ENCODE data around the gene TMCC3.
A peak's percentile ranks its signal among the peaks of the same experiment; 100 is the strongest.
"Not testable (repeated sequence)": the region's sequence is repeated elsewhere in the genome, so short reads cannot be mapped to it uniquely, and the experiment has no call there.

TMCC3 gene

DNA sequence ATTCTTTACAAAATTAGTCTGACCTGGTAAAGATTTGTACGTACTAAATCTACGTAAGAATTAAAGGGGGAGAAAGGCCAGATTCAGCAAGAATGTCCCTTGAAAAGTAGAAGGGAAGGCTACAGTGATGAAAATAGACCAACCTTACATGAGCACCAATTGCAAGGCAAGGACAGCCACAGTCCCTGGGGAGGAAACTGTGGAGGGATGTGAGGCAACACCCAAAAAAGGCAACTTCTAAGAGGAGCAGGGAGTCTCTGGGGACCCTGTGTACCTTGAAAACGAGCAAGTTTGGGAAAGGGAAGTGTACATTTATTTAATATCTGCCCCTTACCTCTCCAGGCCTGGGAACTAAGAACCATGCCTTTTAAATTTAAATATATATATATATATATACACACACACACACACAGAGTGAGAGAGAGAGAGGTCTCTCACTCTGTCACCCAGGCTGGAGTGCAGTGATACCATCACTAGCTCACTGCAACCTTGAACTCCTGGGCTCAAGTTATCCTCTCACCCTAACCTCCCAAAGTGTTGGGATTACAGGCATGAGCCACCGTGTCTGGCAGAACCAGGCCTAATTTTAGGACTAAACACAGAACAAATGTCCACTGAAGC is 56.4 kb downstream of the TMCC3 start:
- H3K4me3 Mint-ChIP-seq: no peak overlapping the region
- H3K27ac Mint-ChIP-seq: no peak overlapping the region
- DNase-seq (no peak), ATAC-seq (replicated peaks) (peak; percentile 54 to 63)
- H3K4me1 Mint-ChIP-seq: peaks cover 13 to 24% of the 10 kb centered on the region in 2 donors
- no peaks in the 10 kb centered on the region for H3K27me3 Mint-ChIP-seq
- no peaks in the 10 kb centered on the region for H3K9me3 Mint-ChIP-seq
- H3K36me3 Mint-ChIP-seq: peaks cover 8 to 15% of the 10 kb centered on the region in 2 donors

DNA sequence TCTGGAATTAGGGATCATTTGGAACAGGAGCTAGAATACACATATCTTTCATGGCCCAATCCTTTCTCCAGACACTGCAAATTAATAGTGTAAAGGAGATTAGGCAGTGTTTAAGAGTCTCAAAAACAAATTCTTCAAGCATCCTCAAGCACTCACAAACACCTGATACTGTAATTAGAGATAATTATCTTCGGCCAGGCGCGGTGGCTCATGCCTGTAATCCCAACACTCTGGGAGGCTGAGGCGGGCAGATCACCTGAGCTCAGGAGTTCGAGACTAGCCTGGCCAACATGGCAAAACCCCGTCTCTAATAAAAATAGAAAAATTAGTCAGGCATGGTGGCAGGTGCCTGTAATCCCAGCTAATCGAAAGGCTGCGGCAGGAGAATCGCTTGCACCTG is 57.6 kb downstream of the TMCC3 start:
- H3K27me3 Mint-ChIP-seq; ATAC-seq (replicated peaks); H3K9me3 Mint-ChIP-seq; H3K27ac Mint-ChIP-seq; H3K4me3 Mint-ChIP-seq; DNase-seq: not testable (repeated sequence)
- H3K36me3 Mint-ChIP-seq: peaks cover 12 to 13% of the 10 kb centered on the region in 2 donors
- H3K4me1 Mint-ChIP-seq: peaks cover 13 to 29% of the 10 kb centered on the region in 2 donors

DNA sequence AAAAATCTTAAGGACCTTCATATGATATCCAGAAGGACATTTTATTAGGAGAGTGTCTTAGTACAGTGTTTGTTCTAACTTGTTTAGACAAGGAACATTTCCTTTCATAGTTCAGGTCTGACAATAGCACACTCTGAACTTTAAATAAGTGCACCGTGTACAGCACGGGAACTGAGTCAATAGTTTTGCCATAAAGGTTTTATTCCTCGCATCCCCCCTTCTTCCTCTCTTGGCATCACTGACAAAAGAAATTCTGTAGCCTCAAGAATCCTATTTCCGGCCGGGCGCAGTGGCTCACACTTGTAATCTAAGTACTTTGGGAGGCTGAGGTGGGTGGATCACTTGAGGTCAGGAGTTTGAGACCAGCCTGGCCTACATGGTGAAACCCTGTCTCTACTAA is 58.3 kb downstream of the TMCC3 start:
- DNase-seq (no peak), ATAC-seq (replicated peaks) (no peak)
- H3K36me3 Mint-ChIP-seq: peaks cover 12 to 14% of the 10 kb centered on the region in 2 donors
- no peak overlapping the region for H3K27ac Mint-ChIP-seq
- no peaks in the 10 kb centered on the region for H3K9me3 Mint-ChIP-seq
- H3K4me3 Mint-ChIP-seq: no peak overlapping the region
- H3K4me1 Mint-ChIP-seq: peaks cover 13 to 29% of the 10 kb centered on the region in 2 donors
- no peaks in the 10 kb centered on the region for H3K27me3 Mint-ChIP-seq

DNA sequence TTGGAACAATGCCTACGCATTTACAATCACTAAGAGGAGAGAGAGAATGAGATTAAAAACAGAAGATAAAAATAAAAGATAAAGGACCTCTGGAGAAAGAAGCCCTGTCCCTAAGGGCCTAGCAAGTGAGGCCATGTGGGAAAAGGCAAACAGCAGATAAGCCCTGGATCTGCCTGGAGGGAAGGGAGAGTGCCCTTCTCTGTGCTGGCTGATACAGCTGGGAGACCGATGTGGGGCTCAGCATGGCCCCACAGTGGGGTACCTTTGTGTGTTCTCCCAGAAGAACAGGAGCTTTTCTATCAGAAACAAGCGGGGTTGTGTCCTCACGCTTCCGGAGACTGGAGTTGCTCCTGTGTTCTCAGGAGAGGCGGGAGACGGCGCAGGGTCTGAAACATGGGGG is 59.9 kb downstream of the TMCC3 start:
- no peak for ATAC-seq (replicated peaks)

DNA sequence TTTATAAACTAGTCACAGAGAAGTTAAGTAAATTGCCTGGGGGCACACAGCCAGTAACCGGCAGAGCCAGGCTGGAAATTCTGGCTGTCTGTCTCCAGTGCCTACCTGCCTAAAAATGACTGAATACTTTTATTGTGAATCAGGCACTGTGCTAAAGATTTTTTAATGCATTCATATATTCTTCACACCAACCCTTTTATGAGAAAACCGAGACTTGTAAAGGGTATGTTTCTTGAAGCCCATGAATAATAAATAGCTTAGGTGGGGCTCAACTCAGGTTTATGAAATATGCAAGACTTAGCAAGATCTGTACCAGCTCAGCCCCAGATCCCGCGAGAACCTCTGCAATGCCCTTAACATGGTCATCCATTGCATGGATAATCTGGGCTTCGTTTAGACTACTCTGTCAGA is 60.8 kb downstream of the TMCC3 start:
- ATAC-seq (replicated peaks) (no peak), DNase-seq (no peak)
- peaks cover 11 to 29% of the 10 kb centered on the region in 2 donors for H3K4me1 Mint-ChIP-seq
- no peaks in the 10 kb centered on the region for H3K9me3 Mint-ChIP-seq
- no peak overlapping the region for H3K27ac Mint-ChIP-seq
- no peak overlapping the region for H3K4me3 Mint-ChIP-seq
- peaks cover 11 to 20% of the 10 kb centered on the region in 2 donors for H3K36me3 Mint-ChIP-seq
- H3K27me3 Mint-ChIP-seq: no peaks in the 10 kb centered on the region

More for the DNA sequence above, 59.9 kb downstream of the TMCC3 start:
- DNase-seq: no peak
- H3K4me1 Mint-ChIP-seq: peaks cover 16 to 35% of the 10 kb centered on the region in 2 donors
- no peaks in the 10 kb centered on the region for H3K9me3 Mint-ChIP-seq
- H3K27me3 Mint-ChIP-seq: no peaks in the 10 kb centered on the region
- no peak overlapping the region for H3K27ac Mint-ChIP-seq
- no peak overlapping the region for H3K4me3 Mint-ChIP-seq
- peaks cover 11 to 20% of the 10 kb centered on the region in 2 donors for H3K36me3 Mint-ChIP-seq

DNA sequence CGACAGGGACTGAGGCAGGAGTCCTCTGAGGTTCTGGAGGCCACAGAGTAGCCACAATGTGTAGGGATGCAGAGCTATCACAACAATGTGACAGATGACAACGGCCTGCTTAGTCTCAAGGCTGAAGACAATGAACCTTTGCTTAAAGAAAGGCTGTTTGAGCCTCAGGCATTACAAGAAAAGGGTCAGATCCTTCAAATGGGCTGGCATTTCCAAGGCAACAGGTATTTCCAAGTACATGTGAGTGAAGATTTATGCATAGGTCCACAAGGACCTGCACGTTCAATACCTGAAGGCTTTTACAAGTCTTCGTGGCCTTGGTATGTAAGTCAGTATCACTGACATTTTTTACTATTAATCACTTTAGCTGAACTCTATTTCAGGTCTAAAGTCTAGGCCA is 62.0 kb downstream of the TMCC3 start:
- Mint-ChIP-seq H3K4me1 (peaks cover 3 to 16% of the 10 kb centered on the region in 2 donors), H3K27ac (peak overlapping the region; percentile 56), H3K9me3 (no peaks in the 10 kb centered on the region), H3K36me3 (peaks cover 11 to 20% of the 10 kb centered on the region in 2 donors), H3K4me3 (no peak overlapping the region), H3K27me3 (no peaks in the 10 kb centered on the region)
- no peak for ATAC-seq (replicated peaks)
- DNase-seq: no peak

DNA sequence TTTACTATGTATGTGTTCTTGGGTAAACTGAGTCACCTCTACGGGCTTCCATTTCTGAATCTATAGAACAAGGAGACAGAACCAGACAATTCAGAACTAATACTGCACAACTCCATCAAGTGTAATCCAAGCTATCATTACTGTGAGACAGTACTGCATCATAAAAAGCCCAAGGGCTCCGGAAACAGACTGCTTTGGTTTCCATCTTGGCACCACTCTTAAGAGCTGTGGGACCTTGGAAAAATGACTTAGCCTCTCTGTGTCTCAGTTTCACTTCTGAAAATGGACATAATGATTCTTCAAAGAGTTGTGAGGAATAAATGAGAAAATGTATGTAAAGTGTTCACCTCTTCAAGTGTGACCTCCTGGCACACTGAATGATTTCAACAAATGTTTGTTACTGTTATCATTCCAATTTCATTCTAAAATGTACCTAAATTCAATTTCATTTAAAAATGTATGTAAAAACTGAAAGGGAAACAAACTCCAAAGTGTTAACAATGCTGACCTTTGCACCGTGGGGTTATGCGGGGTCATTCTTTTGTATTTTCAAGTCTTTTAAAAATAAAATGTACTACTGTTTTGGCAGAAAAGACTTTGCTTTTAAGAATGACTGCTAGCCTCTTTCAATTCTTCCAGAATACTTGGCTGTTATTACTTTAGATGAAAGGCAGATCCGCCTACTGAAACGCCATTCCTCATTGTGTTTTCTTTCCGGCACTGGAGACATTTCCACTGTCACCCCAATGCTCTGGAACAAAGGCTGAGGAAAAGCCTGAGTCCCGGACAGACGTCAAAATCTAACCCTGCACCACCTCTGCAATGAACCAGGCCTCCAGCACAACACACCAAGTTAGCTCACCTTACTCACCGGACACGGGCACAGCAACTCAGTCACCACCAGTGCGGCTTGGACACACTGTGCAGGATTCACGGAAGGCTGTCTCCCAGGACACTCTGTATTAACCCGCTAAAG is 62.8 kb downstream of the TMCC3 start:
- no peaks in the 10 kb centered on the region for H3K27me3 Mint-ChIP-seq
- DNase-seq (no peak), ATAC-seq (replicated peaks) (no peak)
- H3K36me3 Mint-ChIP-seq: peaks cover 11 to 22% of the 10 kb centered on the region in 2 donors
- no peaks in the 10 kb centered on the region for H3K9me3 Mint-ChIP-seq
- no peak overlapping the region for H3K4me3 Mint-ChIP-seq
- H3K4me1 Mint-ChIP-seq: peaks cover 3 to 11% of the 10 kb centered on the region in 2 donors
- H3K27ac Mint-ChIP-seq: peak overlapping the region; percentile 56

DNA sequence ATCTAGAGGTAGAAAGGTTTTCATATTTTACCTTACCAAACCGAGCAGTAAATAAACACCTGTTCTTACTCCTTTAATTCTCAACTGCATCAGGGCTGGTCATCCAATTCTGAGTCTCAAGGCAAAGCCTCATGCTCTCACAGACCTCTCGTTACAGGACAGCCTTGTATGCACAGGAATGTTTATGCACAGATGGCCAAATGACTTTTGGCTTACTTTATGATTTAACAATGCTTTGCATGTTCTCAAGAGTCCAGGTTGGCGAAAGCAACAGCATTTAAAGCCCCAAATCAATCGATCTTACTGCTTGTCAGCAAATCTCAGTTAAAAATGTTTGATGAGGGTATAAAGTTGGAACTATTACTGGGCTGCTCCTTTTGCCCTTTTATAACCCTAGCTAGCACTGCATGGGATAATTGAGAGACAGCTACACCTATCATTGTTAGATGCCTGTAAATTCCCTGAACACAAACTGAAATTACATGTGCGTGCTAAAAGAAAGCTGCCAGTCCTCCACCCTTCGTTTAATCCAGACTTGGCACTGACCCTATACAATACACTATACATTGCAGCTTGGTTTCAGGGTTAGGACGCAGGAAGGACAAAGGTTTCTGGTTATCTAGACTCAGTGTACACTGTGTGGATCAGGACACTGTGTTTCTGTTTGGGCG is 63.6 kb downstream of the TMCC3 start:
- no peaks in the 10 kb centered on the region for H3K9me3 Mint-ChIP-seq
- H3K27me3 Mint-ChIP-seq: no peaks in the 10 kb centered on the region
- no peak for ATAC-seq (replicated peaks)
- H3K27ac Mint-ChIP-seq: no peak overlapping the region
- no peak for DNase-seq
- peaks cover 3 to 11% of the 10 kb centered on the region in 2 donors for H3K4me1 Mint-ChIP-seq
- no peak overlapping the region for H3K4me3 Mint-ChIP-seq
- H3K36me3 Mint-ChIP-seq: peaks cover 16 to 30% of the 10 kb centered on the region in 2 donors

DNA sequence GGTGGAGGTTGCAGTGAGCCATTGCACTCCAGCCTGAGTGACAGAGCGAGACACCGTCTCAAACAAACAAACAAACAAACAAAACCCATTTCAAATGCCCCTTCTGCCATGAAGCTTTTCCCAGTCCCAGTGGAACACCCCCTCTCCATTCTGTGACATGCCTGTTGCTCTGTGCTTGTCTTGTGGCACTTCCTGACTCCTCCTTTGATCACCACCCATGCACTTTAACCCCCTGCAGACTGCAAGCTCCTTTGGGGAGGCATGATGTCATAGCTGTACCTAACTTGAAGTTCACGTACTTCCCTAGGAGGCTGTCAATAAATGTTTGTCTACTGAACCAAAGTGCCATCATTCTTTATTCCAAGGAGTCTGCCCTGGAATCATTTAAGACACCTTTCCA is 64.7 kb downstream of the TMCC3 start:
- H3K9me3 Mint-ChIP-seq: no peaks in the 10 kb centered on the region
- H3K27ac Mint-ChIP-seq: no peak overlapping the region
- H3K36me3 Mint-ChIP-seq: peaks cover 17 to 30% of the 10 kb centered on the region in 2 donors
- H3K4me3 Mint-ChIP-seq: no peak overlapping the region
- H3K4me1 Mint-ChIP-seq: peaks cover 3 to 11% of the 10 kb centered on the region in 2 donors
- ATAC-seq (replicated peaks) (no peak), DNase-seq (no peak)
- H3K27me3 Mint-ChIP-seq: no peaks in the 10 kb centered on the region

DNA sequence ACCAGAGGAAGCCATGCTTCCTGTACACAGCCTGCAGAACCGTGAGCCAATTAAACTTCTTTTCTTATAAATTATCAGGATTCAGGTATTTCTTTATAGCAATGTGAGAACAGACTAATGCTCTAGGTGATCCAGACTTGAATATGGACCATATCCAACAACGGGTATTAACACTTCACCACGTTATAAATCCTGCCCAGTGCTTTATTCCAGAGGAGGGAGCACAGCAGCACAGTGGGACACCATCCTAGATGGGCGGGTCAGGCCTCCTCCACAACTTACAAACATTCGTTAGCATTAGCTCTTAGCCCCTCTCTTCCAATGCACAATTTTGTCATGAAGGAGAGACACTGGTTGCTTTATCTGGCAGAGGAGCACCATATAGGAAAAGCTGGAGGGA is 66.0 kb downstream of the TMCC3 start:
- no peak for ATAC-seq (replicated peaks)
- Mint-ChIP-seq H3K27me3 (no peaks in the 10 kb centered on the region), H3K9me3 (no peaks in the 10 kb centered on the region)

DNA sequence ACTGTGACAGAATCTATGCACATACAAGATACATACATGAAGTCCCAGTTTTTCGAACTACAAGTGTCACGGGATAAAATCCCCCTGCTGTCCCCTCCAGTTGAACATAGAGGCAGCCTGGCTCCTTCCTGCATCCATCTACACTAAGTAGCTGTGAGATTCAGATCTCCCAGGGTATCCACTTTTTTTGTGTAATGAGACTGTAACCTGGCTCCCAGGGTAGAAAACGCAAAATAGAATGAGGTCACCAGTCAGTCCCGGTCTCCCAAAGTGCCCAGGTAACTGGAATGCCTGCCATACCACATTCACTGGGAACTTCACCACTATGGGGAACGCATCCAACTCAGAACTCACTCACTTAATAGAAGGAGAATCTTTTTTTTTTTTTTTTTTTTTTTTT is 67.8 kb downstream of the TMCC3 start:
- DNase-seq (no peak), ATAC-seq (replicated peaks) (no peak)
- H3K9me3 Mint-ChIP-seq: no peaks in the 10 kb centered on the region
- H3K36me3 Mint-ChIP-seq: peaks cover 16 to 30% of the 10 kb centered on the region in 2 donors
- no peaks in the 10 kb centered on the region for H3K27me3 Mint-ChIP-seq
- no peak overlapping the region for H3K4me3 Mint-ChIP-seq
- H3K4me1 Mint-ChIP-seq: peaks cover 3 to 6% of the 10 kb centered on the region in 2 donors
- no peak overlapping the region for H3K27ac Mint-ChIP-seq

More for the DNA sequence above, 66.0 kb downstream of the TMCC3 start:
- H3K27ac Mint-ChIP-seq: no peak overlapping the region
- peaks cover 18 to 30% of the 10 kb centered on the region in 2 donors for H3K36me3 Mint-ChIP-seq
- H3K4me3 Mint-ChIP-seq: no peak overlapping the region
- DNase-seq: no peak
- peaks cover 3 to 11% of the 10 kb centered on the region in 2 donors for H3K4me1 Mint-ChIP-seq

DNA sequence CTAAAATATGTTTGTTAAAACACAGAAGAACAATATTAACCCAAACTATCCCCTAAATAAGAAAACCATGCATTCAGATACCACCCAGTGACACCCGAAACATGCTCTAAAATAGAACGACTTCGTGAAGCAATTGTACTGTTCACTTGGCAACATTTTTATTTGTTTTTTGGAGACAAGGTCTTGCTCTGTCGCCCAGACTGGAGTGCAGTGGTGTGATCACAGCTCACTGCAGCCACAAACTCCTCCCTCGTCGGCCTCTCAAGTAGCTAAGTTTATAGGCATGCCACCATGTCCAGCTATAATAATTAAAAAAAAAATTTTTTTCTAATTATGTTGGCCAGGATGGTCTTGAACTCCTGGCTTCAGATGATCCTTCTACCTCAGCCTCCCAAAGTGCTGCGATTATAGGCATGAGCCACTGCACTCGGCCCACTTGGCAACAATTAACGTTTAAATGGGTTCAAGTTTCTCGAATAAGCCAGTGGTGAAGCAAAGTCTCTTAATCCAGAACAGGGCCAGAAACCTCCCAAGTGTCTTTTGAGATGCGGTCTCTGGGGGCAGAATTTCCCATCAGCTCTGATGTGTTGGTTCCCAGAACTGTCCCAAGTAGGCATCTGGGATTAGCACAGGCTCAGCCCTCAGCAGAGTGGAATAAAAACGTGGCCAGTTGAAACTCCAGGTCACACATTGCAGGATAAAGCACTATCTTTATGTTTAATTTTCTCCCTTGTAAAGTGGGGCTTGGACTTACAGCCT is 74.5 kb downstream of the TMCC3 start:
- no peak for DNase-seq

DNA sequence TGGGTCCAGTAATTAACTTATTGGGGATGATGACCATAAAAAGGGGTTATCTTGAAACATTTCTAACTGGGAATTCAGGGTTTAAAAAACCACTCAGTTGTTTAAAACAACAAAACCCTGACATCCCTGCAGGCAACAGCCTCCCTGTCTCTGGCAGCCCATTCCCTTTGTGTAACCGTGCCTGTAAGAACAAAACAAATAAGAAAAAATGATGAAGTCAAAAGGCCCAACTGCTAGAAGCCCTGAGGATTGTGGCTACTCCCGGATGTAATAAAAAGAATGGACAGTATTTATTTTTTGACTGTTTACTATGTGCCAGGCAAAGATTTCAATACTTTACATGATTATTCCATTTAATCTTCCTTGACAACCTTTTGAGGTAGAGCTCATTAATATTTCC is 75.3 kb downstream of the TMCC3 start:
- H3K27me3 Mint-ChIP-seq: no peaks in the 10 kb centered on the region

More for the DNA sequence above, 74.5 kb downstream of the TMCC3 start:
- H3K36me3 Mint-ChIP-seq: peaks cover 39 to 62% of the 10 kb centered on the region in 2 donors
- no peak overlapping the region for H3K4me3 Mint-ChIP-seq
- no peaks in the 10 kb centered on the region for H3K27me3 Mint-ChIP-seq
- no peaks in the 10 kb centered on the region for H3K9me3 Mint-ChIP-seq
- H3K27ac Mint-ChIP-seq: no peak overlapping the region
- no peak for ATAC-seq (replicated peaks)
- H3K4me1 Mint-ChIP-seq: peaks cover 0 to 2% of the 10 kb centered on the region in 2 donors

More for the DNA sequence above, 75.3 kb downstream of the TMCC3 start:
- Mint-ChIP-seq H3K36me3 (peaks cover 44 to 66% of the 10 kb centered on the region in 2 donors), H3K27ac (no peak overlapping the region), H3K4me1 (peaks cover 0 to 4% of the 10 kb centered on the region in 2 donors), H3K4me3 (no peak overlapping the region), H3K9me3 (no peaks in the 10 kb centered on the region)
- no peak for DNase-seq
- no peak for ATAC-seq (replicated peaks)

Data from stimulated activated naive B cell treated with anti-CD40 and anti-IgM and Interleukin-4, amounts not matched to agents 10 μg/mL and 1 μg/mL and 100 μg/mL, for 72 hours (primary cell).